HFFc6 (cell line): ENCODE measurements around the gene TMF1. TPM values are rescaled to one million over a fixed set of nuclear protein-coding genes. Genes with fewer than 3 reads are reported as not detected.
A peak's percentile ranks its signal among the peaks of the same experiment; 100 is the strongest.

Experiments
- DNase-seq: peaks from one replicate; pipeline ENCODE4 v3.0.0-alpha.2; 2018
- H3K27ac Mint-ChIP-seq: 2 replicates; pipeline ENCODE4 v1.8.0; 2020; ENCODE audit warnings: mild to moderate bottlenecking, mixed read lengths
- H3K27me3 Mint-ChIP-seq: 2 replicates; pipeline ENCODE4 v1.8.0; 2021; ENCODE audit warnings: mild to moderate bottlenecking, moderate library complexity, mixed read lengths; ENCODE audit not compliant: insufficient read depth
- H3K36me3 Mint-ChIP-seq: 2 replicates; pipeline ENCODE4 v1.8.0; 2021; ENCODE audit warnings: low read depth, mixed read lengths
- H3K4me1 Mint-ChIP-seq: 2 replicates; pipeline ENCODE4 v1.8.0; 2020; ENCODE audit warnings: low read depth, mixed read lengths
- H3K4me3 Mint-ChIP-seq: 2 replicates; pipeline ENCODE4 v1.8.0; 2020; ENCODE audit warnings: mild to moderate bottlenecking, moderate library complexity, mixed read lengths
- H3K9me3 Mint-ChIP-seq: 2 replicates; pipeline ENCODE4 v1.8.0; 2020; ENCODE audit warnings: mild to moderate bottlenecking, mixed read lengths
- total RNA-seq, 6 experiments: library from RNA; stranded (reverse); fragmentation: NEBNext Ultra II Directional; extraction: Animal tissue kit (Norgen Biotek cat#: 25700); gene quantifications; 2 replicates in 1 of 6; 3 replicates in 5 of 6; pipeline ENCODE4 v1.2.3, GENCODE V29; 2021
- TF ChIP-seq, protein P1 (sequence below): fragments of 200-600 bp; sonication (generic); IDR thresholded peaks from 2 replicates; pipeline ENCODE4 v1.5.0; 2021; ENCODE audit warnings: antibody characterized with exemption, mild to moderate bottlenecking

Gene TMF1
- total RNA-seq, 6 experiments from 2014 or later, result 43.7 to 46.9 (median 45.2) TPM

DNA sequence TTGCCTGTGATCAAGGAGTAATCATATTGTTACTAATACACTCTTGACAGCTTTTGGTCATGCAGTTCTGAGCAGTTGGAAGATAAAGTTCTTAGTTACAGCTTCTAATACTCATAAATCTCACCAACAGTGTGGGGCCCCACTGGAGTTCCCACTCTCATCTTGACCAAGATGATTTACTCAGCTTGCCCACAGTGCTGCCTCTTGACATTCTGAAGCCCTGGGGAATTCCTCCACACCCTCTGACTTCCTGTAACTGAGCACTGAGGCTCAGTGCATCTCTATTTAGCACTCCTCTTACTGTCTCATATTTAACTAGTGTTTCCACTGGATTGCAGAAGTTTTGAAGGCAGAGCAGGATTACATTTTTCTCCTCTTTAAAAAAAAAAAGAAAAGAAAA is 30.7 kb upstream of the TMF1 start:
- Mint-ChIP-seq H3K27me3 (peaks cover 1% of the 10 kb centered on the region), H3K4me3 (peak overlapping the region; percentile 58), H3K27ac (peak overlapping the region; percentile 81), H3K4me1 (peaks cover 71% of the 10 kb centered on the region), H3K36me3 (peaks cover 9% of the 10 kb centered on the region), H3K9me3 (no peaks in the 10 kb centered on the region)
- DNase-seq, result peak; percentile 67
- TF ChIP-seq, protein P1, sequence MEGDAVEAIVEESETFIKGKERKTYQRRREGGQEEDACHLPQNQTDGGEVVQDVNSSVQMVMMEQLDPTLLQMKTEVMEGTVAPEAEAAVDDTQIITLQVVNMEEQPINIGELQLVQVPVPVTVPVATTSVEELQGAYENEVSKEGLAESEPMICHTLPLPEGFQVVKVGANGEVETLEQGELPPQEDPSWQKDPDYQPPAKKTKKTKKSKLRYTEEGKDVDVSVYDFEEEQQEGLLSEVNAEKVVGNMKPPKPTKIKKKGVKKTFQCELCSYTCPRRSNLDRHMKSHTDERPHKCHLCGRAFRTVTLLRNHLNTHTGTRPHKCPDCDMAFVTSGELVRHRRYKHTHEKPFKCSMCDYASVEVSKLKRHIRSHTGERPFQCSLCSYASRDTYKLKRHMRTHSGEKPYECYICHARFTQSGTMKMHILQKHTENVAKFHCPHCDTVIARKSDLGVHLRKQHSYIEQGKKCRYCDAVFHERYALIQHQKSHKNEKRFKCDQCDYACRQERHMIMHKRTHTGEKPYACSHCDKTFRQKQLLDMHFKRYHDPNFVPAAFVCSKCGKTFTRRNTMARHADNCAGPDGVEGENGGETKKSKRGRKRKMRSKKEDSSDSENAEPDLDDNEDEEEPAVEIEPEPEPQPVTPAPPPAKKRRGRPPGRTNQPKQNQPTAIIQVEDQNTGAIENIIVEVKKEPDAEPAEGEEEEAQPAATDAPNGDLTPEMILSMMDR, result no peak

- TF ChIP-seq, protein P1, result no peak
- Mint-ChIP-seq H3K9me3 (no peaks in the 10 kb centered on the region), H3K4me3 (peak overlapping the region; percentile 58; the same call in 1 of the 2 replicates), H3K27me3 (peaks cover 1% of the 10 kb centered on the region), H3K4me1 (peaks cover 71% of the 10 kb centered on the region), H3K36me3 (peaks cover 9% of the 10 kb centered on the region), H3K27ac (peak overlapping the region; percentile 81)
- DNase-seq, result no peak
These were observed 30.2 kb upstream of the TMF1 start for GRCh38 chr3:69082361-69082760.

GRCh38 chr3:69081583-69082262 is 29.6 kb upstream of the TMF1 start:
- Mint-ChIP-seq H3K27me3 (peaks cover 1% of the 10 kb centered on the region), H3K27ac (peak overlapping the region; percentile 36; the same call in 1 of the 2 replicates), H3K4me3 (no peak overlapping the region), H3K9me3 (no peaks in the 10 kb centered on the region), H3K4me1 (peaks cover 73% of the 10 kb centered on the region), H3K36me3 (peaks cover 9% of the 10 kb centered on the region)
- DNase-seq, result no peak
- TF ChIP-seq, protein P1, result no peak

DNA sequence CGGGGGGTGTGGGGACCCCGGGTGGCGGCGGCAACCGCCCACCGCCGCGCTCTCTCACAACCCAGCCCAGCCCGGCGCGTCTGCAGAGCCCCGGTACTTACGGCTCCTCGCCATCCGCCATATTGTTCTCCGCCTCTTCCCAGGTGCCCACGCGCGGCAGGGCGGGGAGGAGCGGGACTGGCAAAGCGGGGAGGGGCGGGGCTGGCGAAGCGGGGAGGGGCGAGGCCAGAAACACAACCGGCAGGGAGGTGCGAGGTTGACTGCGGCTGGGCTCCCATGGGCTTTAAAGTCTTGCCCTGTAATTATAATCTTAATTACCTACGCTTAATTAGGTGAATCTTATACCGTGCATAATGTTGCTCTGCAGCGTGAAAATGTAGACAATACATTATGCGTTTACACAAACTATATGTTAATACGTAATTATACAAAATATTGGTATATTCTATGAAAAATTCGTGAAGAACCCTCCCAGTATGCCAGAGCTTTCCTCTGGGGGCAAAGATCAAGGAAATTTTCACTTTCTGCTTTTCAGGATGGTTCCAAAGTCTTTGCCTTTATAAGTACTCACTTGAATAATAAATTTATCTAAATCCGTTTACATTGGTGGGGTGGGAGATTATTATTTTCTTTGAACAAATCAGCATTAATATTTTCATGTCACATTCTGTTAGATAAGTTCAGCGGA is 28.2 kb upstream of the TMF1 start, which contains the start of gene UBA3:
Gene UBA3 (minus strand): TSS at position 133 of the 688 bp plus-strand sequence. CDS start 12 bp downstream, at position 121.
- peak within 1 kb of the TSS; percentile 95 for H3K4me3 Mint-ChIP-seq
- peaks cover 9% of the 10 kb centered on the region for H3K36me3 Mint-ChIP-seq
- H3K27me3 Mint-ChIP-seq, result peaks cover 1% of the 10 kb centered on the region; the same call in 1 of the 2 replicates
- H3K4me1 Mint-ChIP-seq, result peaks cover 64% of the 10 kb centered on the region
- H3K27ac Mint-ChIP-seq, result peak within 1 kb of the TSS; percentile 78
- peak; percentile 70 for DNase-seq
- H3K9me3 Mint-ChIP-seq, result no peaks in the 10 kb centered on the region
- TF ChIP-seq, protein P1, result no peak

DNA sequence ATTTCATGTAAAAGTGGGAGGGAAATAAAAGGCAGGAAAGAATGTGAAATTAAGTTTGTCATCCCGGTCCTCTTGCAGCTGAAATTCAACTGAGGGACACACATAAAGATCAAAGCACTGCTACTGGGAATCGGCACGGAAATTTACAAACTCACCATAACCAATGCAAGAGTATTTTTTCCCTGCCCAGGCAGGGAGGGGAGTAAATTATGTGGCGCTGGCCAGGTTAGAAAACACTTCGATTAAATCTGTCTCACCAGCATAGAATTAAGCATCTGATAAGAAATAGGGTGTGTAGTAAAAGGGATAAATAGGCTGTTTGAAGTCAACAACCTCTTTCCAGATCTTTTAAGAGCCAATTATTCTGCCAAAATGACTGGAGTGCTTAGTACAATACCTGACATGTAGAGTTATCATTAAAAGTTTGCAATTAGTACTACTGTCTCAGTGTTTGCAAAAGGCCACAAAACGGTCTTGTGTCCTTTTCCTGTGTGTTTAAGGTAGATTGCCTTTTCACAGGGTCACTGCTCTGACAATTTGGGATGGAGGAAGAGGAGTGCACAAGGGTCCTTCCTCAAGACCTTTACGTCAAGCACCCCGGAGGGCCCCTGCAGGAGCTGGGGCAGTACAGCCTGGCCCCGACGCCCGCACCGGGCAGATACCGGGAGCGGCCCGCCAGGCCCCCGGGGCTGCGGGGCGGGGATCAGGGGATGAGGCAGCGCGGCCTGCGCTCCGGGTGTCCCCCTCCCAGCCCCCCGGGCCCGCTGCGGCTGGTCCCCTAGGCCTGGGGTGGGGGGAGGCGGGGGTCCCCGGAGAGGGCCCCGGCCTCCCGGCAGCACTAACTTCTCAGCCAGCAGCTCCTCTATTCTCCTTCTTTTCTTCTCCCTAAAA is 27.4 kb upstream of the TMF1 start:
- H3K27me3 Mint-ChIP-seq, result no peaks in the 10 kb centered on the region; the same call in 1 of the 2 replicates
- TF ChIP-seq, protein P1, result no peak
- no peak for DNase-seq

More for the DNA sequence above, 27.4 kb upstream of the TMF1 start:
- peaks cover 61% of the 10 kb centered on the region for H3K4me1 Mint-ChIP-seq
- peak overlapping the region; percentile 95 for H3K4me3 Mint-ChIP-seq
- peak overlapping the region; percentile 78 for H3K27ac Mint-ChIP-seq
- no peaks in the 10 kb centered on the region for H3K9me3 Mint-ChIP-seq
- peaks cover 9% of the 10 kb centered on the region for H3K36me3 Mint-ChIP-seq
